Stromal cell of bone marrow (primary cell): Measurements from ENCODE around the gene RNF43.

Experiments used
- DNase-seq: peaks from one replicate; pipeline ENCODE4 v3.0.0-alpha.2; 2012; ENCODE audit warnings: low read depth

The RNF43 gene

GRCh38 chr17:58381124-58382035, 36.0 kb downstream of the RNF43 start:
- DNase-seq: no peak

GRCh38 chr17:58380207-58381123, 36.9 kb downstream of the RNF43 start:
- DNase-seq: no peak

- no peak for DNase-seq
These were observed 37.9 kb downstream of the RNF43 start for GRCh38 chr17:58379511-58379824.

GRCh38 chr17:58378733-58379510, 38.4 kb downstream of the RNF43 start:
- no peak for DNase-seq

- DNase-seq: no peak
These were observed 39.7 kb downstream of the RNF43 start for GRCh38 chr17:58377661-58378060.

GRCh38 chr17:58377093-58377601, 40.2 kb downstream of the RNF43 start:
- DNase-seq: no peak

- DNase-seq: no peak
These were observed 40.8 kb downstream of the RNF43 start for GRCh38 chr17:58376472-58377000.

GRCh38 chr17:58375811-58376210, 41.5 kb downstream of the RNF43 start:
- no peak for DNase-seq

GRCh38 chr17:58375256-58375655, 42.1 kb downstream of the RNF43 start:
- DNase-seq: no peak

GRCh38 chr17:58373923-58374322, 43.4 kb downstream of the RNF43 start:
- no peak for DNase-seq

- DNase-seq: no peak
These were observed 44.3 kb downstream of the RNF43 start for GRCh38 chr17:58373003-58373402.

GRCh38 chr17:58371300-58371950, 45.9 kb downstream of the RNF43 start:
- no peak for DNase-seq

- DNase-seq: no peak
These were observed 46.6 kb downstream of the RNF43 start for GRCh38 chr17:58370716-58371115.

GRCh38 chr17:58370309-58370708, 47.0 kb downstream of the RNF43 start:
- DNase-seq: no peak

GRCh38 chr17:58369214-58370031, 47.9 kb downstream of the RNF43 start:
- no peak for DNase-seq

GRCh38 chr17:58368860-58369213, 48.5 kb downstream of the RNF43 start:
- DNase-seq: no peak
